Coronary artery (tissue), 2 donors: Measurements from ENCODE around the gene BLM.
A peak's percentile ranks its signal among the peaks of the same experiment; 100 is the strongest.
"Not testable (repeated sequence)": the region's sequence is repeated elsewhere in the genome, so short reads cannot be mapped to it uniquely, and the experiment has no call there.

ENCODE experiments used
- DNase-seq: peaks from one replicate; pipeline ENCODE4 v3.0.0-alpha.2; 2017; ENCODE audit warnings: low spot score
- H3K27ac ChIP-seq, 2 donors: fragments of 200-600 bp; sonication (generic); one replicate each; pipeline ENCODE4 v1.5.1; 2016 to 2019
- H3K4me3 ChIP-seq: fragments of 200-600 bp; sonication (generic); 2 replicates; pipeline ENCODE4 v1.5.1; 2016; ENCODE audit warnings: mild to moderate bottlenecking, moderate library complexity
- TF ChIP-seq, protein P1 (sequence below): fragments of 200-600 bp; sonication (generic); IDR thresholded peaks from one replicate; pipeline ENCODE4 v1.5.1; 2019; ENCODE audit warnings: antibody characterized with exemption

BLM gene

DNA sequence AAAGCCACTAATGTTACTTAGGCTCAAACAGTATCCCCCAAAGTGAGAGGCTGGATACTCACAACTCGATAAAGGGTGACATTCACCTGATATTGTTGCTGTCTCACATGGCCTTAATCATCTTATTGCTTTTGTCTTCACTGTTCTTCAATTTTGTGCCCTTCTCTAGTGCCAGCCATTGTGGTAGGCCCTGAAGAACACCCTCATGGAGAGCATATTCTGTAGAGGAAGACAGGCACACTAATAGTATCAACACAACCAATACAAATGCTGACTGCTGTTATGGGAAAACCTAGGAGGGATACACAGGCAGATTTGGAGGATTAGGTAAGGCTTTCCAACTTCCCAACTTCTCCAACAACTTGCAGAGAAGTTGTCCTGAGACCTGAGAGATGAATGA, 4.1 kb upstream of the BLM start:
- no peak for DNase-seq
- TF ChIP-seq, protein P1, sequence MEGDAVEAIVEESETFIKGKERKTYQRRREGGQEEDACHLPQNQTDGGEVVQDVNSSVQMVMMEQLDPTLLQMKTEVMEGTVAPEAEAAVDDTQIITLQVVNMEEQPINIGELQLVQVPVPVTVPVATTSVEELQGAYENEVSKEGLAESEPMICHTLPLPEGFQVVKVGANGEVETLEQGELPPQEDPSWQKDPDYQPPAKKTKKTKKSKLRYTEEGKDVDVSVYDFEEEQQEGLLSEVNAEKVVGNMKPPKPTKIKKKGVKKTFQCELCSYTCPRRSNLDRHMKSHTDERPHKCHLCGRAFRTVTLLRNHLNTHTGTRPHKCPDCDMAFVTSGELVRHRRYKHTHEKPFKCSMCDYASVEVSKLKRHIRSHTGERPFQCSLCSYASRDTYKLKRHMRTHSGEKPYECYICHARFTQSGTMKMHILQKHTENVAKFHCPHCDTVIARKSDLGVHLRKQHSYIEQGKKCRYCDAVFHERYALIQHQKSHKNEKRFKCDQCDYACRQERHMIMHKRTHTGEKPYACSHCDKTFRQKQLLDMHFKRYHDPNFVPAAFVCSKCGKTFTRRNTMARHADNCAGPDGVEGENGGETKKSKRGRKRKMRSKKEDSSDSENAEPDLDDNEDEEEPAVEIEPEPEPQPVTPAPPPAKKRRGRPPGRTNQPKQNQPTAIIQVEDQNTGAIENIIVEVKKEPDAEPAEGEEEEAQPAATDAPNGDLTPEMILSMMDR, result no peak
- Histone ChIP-seq H3K4me3 (no peak overlapping the region), H3K27ac (no peak overlapping the region)

DNA sequence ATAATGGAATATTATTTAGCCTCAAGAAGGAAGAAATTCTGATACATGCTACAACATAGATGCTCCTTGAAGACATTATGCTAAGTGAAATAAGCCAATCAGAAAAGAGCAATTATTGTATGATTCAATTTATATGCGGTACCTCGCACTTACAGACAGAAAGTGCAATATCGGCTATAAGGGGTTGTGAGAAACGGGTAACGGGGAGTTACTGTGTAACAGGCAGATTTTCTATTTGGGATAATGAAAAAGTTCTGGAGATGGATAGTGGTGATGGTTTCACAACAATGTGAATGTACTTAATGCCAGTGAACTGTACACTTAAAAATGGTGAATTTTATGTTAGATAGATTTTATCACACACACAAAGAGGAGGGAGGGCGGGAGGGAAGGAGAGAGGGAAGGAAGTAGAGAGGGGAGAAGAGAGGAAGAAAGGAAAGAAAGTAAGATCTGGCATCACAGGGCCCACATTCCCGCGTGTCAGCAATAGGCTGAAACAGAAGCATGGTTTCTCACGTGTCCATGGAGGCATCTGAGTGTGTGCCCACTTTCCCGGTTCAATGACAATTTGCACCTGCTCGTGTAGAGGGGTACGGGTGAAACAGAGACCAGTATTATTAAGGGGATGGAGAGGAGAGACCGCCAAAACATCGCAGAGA, 700 bp upstream of the BLM start:
- TF ChIP-seq, protein P1, result no peak
- Histone ChIP-seq H3K4me3 (peak overlapping the region; percentile 82), H3K27ac (peak overlapping the region; percentile 64 to 94)
- DNase-seq, result no peak

DNA sequence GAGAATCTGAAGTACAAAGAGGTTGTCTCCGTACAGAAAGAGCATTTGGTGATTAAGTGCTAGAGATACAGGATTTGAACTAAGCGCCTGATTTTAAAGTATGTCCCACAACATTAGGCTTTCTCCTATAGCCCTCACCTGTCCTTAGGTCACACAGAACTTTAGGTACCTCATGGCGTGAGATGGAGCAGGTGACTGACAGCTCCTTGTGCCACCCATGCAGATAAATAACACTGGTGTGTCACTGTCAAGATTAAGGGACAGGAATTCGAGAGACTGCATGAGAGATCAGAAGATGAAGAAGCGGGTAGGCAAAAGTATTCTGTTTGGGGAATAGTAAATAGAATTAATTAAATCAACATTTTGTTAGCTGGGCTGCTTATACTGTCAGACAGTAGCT, 1.1 kb downstream of the BLM start:
- TF ChIP-seq, protein P1, result no peak
- no peak for DNase-seq
- Histone ChIP-seq H3K4me3 (no peak overlapping the region), H3K27ac (no peak overlapping the region)

DNA sequence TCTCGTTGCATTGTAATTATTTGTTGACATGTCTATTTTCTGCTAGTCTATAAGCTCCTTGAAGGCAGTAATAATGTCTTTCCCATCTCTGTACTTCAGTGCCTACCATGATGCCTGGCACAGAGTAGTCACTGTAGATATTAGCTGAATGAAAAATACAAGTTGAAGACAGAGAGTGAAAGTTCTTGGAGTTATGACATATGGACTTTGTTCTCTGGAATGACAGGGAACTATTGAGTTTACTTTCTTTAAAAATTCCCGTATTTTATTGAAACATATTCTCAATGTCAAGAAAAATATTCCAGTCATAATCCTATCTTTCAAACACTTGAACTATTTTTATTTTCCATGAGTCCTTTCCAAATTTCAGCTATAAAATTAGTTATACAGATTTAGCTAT, 3.0 kb downstream of the BLM start:
- Histone ChIP-seq H3K27ac (no peak overlapping the region), H3K4me3 (no peak overlapping the region)
- no peak for DNase-seq
- TF ChIP-seq, protein P1, result no peak

DNA sequence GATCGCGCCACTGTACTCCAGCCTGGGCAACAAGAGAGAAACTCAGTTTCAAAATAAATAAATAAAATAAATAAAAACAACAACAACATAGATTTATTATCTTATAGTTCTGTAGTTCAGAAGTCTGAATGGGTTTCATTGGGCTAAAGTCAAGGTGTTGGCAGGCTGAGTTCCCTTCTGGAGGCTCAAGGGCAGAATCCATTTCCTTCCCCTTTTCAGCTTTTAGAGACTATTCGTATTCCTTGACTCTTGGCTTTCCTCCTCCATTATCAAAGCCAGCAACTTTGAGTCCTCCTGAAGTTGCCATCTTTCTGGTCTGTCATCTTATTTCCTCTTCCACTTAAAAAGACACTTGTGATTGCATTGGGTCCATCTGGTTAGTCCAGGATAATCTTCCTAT, 12.1 kb downstream of the BLM start:
- H3K4me3 ChIP-seq, result no peak overlapping the region
- TF ChIP-seq, protein P1, result no peak
- no peak for DNase-seq

DNA sequence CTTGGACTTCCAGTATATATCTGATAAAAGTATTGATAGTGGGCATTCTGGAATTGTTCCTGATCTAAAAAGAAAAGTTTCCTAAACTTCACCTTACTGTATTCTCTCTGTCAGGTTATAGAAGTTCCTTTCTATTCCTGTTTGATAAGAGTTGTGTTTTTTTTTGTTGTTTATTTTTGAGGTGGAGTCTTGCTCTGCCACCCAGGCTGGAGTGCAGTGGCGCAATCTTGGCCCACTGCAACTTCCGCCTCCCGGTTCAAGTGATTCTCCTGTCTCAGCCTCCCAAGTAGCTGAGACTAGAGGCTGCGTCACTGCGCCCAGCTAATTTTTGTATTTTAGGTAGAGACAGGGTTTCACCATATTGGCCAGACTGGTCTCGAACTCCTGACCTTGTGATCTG, 13.1 kb downstream of the BLM start:
- no peak for DNase-seq
- TF ChIP-seq, protein P1, result no peak
- no peak overlapping the region for H3K27ac ChIP-seq
- H3K4me3 ChIP-seq, result no peak overlapping the region

More for the DNA sequence above, 12.1 kb downstream of the BLM start:
- no peak overlapping the region for H3K27ac ChIP-seq

DNA sequence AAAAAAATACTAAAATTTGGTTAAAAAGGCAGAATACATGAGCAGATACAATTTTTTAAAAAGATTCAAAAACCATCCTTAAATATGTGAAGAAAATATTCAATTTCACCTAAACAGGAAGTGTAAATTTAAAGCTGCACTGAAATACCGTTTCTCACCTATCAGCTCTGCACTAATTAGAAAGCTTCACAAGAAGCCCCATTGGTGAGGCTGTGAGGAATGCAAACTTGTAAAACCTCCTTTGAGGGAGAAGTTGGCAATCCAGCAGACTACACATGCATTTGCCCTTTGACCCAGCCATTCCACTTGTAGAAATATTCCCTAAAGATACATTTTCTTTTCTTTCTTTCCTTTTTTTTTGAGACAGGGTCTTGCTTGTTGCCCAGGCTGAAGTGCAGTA, 18.8 kb downstream of the BLM start:
- TF ChIP-seq, protein P1, result no peak
- Histone ChIP-seq H3K27ac (no peak overlapping the region), H3K4me3 (no peak overlapping the region)
- no peak for DNase-seq

DNA sequence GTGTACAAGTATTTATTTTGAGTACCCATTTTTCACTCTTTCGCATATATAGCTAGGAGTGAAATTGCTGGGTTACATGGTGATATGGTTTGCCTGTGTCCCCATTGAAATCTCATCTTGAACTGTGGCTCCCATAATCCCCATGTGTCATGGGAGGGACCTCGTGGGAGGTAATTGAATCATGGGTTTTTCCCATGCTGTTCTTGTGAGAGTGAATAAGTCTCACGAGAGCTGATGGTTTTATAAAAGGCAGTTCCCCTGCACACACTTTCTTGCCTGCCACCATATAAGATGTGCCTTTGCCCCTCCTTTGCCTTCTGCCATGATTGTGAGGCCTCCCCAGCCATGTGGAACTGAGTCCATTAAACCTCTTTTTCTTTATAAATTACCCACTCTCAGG, 23.4 kb downstream of the BLM start:
- DNase-seq, H3K4me3 ChIP-seq, H3K27ac ChIP-seq: not testable (repeated sequence)
